NT2/D1 (cell line): ENCODE measurements around the gene NEGR1.

ENCODE experiments used
- DNase-seq: peaks from one replicate; pipeline ENCODE4 v3.0.0-alpha.2; 2011; ENCODE audit warnings: low read depth, low spot score
- H3K27me3 ChIP-seq: 2 replicates; pipeline ENCODE4 v1.6.0; 2011; ENCODE audit warnings: mild to moderate bottlenecking; ENCODE audit not compliant: insufficient read length, insufficient read depth
- H3K36me3 ChIP-seq: 2 replicates; pipeline ENCODE4 v1.6.1; 2011; ENCODE audit warnings: mild to moderate bottlenecking, low read length, mixed read lengths; ENCODE audit not compliant: insufficient read depth, insufficient read length
- H3K4me1 ChIP-seq: 2 replicates; pipeline ENCODE4 v1.5.1; 2011; ENCODE audit not compliant: insufficient read depth, insufficient read length
- H3K4me3 ChIP-seq: 2 replicates; pipeline ENCODE4 v1.5.1; 2011; ENCODE audit warnings: low read depth; ENCODE audit not compliant: insufficient read length
- H3K9ac ChIP-seq: 2 replicates; pipeline ENCODE4 v1.6.0; 2011; ENCODE audit warnings: low read depth; ENCODE audit not compliant: insufficient read length
- H3K9me3 ChIP-seq: 2 replicates; pipeline ENCODE4 v1.5.1; 2011; ENCODE audit warnings: mild to moderate bottlenecking, low read length; ENCODE audit not compliant: insufficient read depth
- SUZ12 ChIP-seq: IDR thresholded peaks from 2 replicates; pipeline ENCODE4 v1.6.1; 2011; ENCODE audit not compliant: insufficient read length, insufficient read depth; ENCODE audit errors: extremely low read depth
- YY1 ChIP-seq: IDR thresholded peaks from 2 replicates; pipeline ENCODE4 v1.6.1; 2011; ENCODE audit not compliant: insufficient read length, insufficient read depth
- ZNF274 ChIP-seq: IDR thresholded peaks from 2 replicates; pipeline ENCODE4 v1.6.1; 2011; ENCODE audit warnings: mild to moderate bottlenecking, low read depth, low read length

The NEGR1 gene

GRCh38 chr1:72097851-72098570, 184.3 kb downstream of the NEGR1 start:
- Histone ChIP-seq H3K36me3 (no peaks in the 10 kb centered on the region), H3K4me3 (no peak overlapping the region), H3K9me3 (no peaks in the 10 kb centered on the region), H3K4me1 (no peaks in the 10 kb centered on the region), H3K9ac (no peak overlapping the region), H3K27me3 (no peaks in the 10 kb centered on the region)
- TF ChIP-seq ZNF274 (no peak), YY1 (no peak), SUZ12 (no peak)
- no peak for DNase-seq

DNA sequence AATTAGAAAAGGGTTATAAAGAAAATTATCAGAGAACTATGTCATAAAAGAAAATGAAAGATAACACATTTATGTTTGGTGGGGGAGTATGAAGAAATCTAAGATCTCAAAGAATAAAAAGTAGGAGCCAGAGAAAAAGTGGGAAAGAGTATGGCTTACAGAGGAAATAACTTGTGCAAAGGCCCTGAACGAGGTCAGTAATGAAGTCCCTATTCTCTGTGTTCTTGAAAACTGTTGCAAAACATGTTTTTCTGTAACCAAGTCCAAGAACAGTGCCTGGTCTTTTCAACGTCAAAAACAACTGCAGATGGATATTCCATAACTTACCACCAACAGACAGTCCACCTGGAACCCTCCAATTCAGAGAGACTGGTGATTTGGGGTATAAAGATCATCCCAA, 188.1 kb downstream of the NEGR1 start:
- no peak for TF ChIP-seq SUZ12
- no peak for TF ChIP-seq ZNF274
- TF ChIP-seq YY1: no peak
- no peak for DNase-seq
- Histone ChIP-seq H3K36me3 (no peaks in the 10 kb centered on the region), H3K4me1 (no peaks in the 10 kb centered on the region), H3K4me3 (no peak overlapping the region), H3K9me3 (no peaks in the 10 kb centered on the region), H3K9ac (no peak overlapping the region), H3K27me3 (no peaks in the 10 kb centered on the region)

GRCh38 chr1:72086394-72086793, 195.9 kb downstream of the NEGR1 start:
- TF ChIP-seq ZNF274: no peak
- TF ChIP-seq SUZ12: no peak
- no peak for TF ChIP-seq YY1
- H3K36me3 ChIP-seq: no peaks in the 10 kb centered on the region
- no peaks in the 10 kb centered on the region for H3K4me1 ChIP-seq
- H3K9me3 ChIP-seq: no peaks in the 10 kb centered on the region
- no peaks in the 10 kb centered on the region for H3K27me3 ChIP-seq
- H3K4me3 ChIP-seq: no peak overlapping the region
- DNase-seq: no peak
- H3K9ac ChIP-seq: no peak overlapping the region

- no peaks in the 10 kb centered on the region for H3K36me3 ChIP-seq
- no peaks in the 10 kb centered on the region for H3K27me3 ChIP-seq
- no peak for DNase-seq
- no peak for TF ChIP-seq ZNF274
- no peak for TF ChIP-seq SUZ12
- TF ChIP-seq YY1: no peak
- no peak overlapping the region for H3K9ac ChIP-seq
- no peaks in the 10 kb centered on the region for H3K4me1 ChIP-seq
- H3K9me3 ChIP-seq: no peaks in the 10 kb centered on the region
- H3K4me3 ChIP-seq: no peak overlapping the region
These were observed 206.9 kb downstream of the NEGR1 start for GRCh38 chr1:72075425-72075824.

- no peaks in the 10 kb centered on the region for H3K27me3 ChIP-seq
- no peak overlapping the region for H3K4me3 ChIP-seq
- DNase-seq: no peak
- no peak overlapping the region for H3K9ac ChIP-seq
- H3K36me3 ChIP-seq: no peaks in the 10 kb centered on the region
- H3K9me3 ChIP-seq: no peaks in the 10 kb centered on the region
- no peaks in the 10 kb centered on the region for H3K4me1 ChIP-seq
- TF ChIP-seq ZNF274: no peak
- no peak for TF ChIP-seq SUZ12
- no peak for TF ChIP-seq YY1
These were observed 215.9 kb downstream of the NEGR1 start for GRCh38 chr1:72066431-72066830.

- TF ChIP-seq YY1: no peak
- no peak for TF ChIP-seq ZNF274
- no peaks in the 10 kb centered on the region for H3K36me3 ChIP-seq
- no peaks in the 10 kb centered on the region for H3K4me1 ChIP-seq
- no peaks in the 10 kb centered on the region for H3K9me3 ChIP-seq
- no peaks in the 10 kb centered on the region for H3K27me3 ChIP-seq
- DNase-seq: no peak
- no peak overlapping the region for H3K9ac ChIP-seq
- no peak overlapping the region for H3K4me3 ChIP-seq
These were observed 217.9 kb downstream of the NEGR1 start for GRCh38 chr1:72064196-72065075.

GRCh38 chr1:72063364-72064044, 218.8 kb downstream of the NEGR1 start:
- Histone ChIP-seq H3K9ac (no peak overlapping the region), H3K4me1 (no peaks in the 10 kb centered on the region), H3K27me3 (no peaks in the 10 kb centered on the region), H3K4me3 (no peak overlapping the region), H3K36me3 (no peaks in the 10 kb centered on the region), H3K9me3 (no peaks in the 10 kb centered on the region)
- DNase-seq: no peak
- TF ChIP-seq ZNF274: no peak
- TF ChIP-seq YY1: no peak
- no peak for TF ChIP-seq SUZ12
